CD4-positive, alpha-beta T cell treated with Interleukin-15 for 1 hour (primary cell): Measurements from ENCODE around the gene WASL.
"Not testable (repeated sequence)": the region's sequence is repeated elsewhere in the genome, so short reads cannot be mapped to it uniquely, and the experiment has no call there.

ENCODE experiments used
- DNase-seq: peaks from one replicate; pipeline ENCODE4 v3.0.0-alpha.2; 2020

The WASL gene

DNA sequence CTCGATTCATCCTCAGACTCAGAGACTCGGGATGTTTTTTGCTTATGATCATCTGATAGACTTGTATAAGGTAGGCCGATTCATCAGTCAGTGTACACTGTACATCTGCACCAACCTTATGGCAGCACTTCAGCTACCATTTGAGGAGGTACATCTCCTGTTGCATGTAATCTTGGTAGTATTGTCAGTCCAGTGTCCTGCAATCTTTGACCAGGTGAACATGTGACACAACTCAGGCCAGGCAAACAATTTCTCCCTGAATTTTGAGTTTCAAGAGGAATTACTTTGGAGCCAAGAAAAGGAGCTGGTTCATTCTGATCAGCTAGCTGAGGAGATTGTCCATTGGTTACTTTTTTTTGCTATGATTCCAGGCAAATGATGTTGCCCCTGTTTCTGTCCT lies 19.7 kb upstream of the WASL start:
- DNase-seq: no peak

DNA sequence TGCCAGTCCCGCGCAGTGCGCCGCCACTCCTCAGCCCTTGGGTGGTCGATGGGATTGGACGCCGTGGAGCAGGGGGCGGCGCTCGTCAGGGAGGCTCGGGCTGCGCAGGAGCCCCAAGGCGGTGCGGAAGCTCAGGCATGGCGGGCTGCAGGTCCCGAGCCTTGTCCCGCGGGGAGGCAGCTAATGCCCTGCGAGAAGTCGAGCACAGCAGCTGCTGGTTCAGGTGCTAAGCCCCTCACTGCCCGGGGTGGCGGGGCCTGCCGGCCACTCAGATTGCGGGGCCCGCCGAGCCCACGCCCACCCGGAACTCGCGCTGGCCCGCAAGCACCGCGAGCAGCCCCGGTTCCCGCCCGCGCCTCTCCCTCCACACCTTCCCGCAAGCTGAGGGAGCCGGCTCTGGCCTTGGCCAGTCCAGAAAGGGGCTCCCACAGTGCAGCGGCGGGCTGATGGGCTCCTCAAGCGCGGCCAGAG lies 14.4 kb upstream of the WASL start:
- no peak for DNase-seq

DNA sequence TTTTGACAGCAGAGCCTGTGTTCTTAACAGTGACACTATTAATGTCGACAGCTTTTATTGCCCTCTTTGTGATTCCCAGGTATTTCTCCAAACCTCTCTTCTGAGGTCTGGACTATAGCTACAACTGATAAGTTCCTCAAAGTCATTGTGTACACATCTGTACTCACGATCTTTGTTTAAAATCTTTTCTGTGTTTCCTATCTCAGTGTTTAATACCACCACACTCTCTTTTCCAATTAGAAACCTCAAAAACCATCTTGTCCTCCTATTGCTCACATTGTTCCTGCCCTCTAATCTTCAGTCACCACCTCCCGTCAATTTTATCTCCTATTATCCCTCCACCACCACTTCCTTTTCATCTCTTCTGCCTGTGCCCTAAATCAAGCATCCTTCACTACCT lies 12.9 kb upstream of the WASL start:
- DNase-seq: no peak

DNA sequence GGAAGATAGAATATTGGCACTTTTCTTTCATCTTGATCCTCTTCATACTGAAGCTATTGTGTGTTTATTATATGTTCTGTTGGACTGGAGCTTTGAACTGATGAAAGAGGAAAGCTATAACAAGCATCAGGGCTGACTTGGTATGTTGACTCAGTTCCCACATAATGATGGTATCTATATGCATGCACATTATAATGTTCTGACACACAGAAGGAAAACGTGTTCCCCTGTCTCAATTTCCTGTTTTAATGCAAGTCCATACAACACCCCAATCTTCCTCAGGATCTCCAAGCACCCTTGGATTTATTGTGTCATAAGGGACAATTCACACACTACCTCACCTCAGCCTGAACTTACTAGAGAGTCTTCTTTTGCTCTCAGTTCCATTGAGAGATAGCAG lies 8.3 kb upstream of the WASL start:
- DNase-seq: no peak

DNA sequence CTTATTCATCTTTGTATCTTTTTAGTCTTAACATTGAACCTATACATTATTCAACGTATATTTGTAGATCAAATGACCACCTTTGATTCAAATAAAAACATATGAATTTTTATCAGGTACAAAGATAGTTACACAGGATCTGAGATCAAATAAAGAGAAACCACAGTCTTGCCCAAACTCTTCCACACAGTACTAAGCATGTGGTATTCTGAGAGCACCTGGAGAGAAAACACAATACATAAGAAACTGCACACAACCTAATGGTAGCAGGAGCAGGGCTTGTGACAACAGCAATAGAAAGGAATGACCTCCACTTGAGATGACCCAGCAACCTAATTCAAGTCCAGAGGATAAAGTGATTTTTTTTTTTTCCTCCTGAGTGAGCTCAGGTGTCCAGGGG lies 6.5 kb upstream of the WASL start:
- no peak for DNase-seq

DNA sequence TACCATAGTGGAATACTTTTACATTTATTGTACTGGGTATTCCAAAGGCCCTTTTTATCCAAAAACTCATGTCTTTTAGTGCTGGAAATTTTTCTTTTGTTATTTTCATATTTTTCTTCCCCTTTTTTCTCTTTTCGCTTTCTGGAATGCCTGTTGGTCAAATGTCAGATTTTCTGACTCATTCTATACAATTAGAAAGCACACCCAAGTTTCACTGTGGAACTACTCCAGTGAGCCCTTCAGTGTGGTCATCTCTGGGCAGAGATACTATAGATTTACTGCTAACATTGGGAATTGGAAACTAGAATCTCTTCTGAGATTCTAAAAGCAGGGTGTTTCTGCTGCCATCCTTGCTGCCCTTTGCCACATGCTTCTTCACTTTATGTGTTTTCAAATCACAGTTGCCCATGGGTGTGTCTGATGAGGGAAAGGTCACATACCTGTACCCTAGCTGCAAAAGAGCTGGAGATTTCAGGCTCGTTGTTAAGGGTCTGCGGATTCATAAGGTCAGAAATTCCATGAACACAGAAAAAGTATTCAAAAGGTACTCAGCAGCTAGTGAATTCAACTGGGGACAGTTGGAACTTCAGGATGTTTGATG lies 5.6 kb upstream of the WASL start:
- DNase-seq: no peak

DNA sequence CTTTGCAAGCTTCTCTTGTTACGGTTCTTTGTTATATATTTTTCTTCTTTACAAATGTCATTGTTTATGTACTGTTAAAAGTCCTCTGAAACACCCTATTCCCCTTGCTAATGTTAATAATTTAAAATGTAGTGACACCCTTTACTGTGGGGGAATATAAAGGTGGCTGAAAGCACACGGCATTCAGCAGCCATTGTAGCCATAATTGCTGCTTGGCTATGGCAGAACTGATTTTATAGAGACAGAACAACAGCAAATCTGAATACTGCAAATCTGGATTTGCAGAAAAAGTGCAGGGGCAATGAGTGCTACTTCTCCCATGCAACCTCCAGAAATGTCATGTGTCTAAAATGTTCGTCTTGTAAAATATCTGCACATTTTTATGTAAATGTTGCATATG lies 3.7 kb upstream of the WASL start:
- DNase-seq: no peak

DNA sequence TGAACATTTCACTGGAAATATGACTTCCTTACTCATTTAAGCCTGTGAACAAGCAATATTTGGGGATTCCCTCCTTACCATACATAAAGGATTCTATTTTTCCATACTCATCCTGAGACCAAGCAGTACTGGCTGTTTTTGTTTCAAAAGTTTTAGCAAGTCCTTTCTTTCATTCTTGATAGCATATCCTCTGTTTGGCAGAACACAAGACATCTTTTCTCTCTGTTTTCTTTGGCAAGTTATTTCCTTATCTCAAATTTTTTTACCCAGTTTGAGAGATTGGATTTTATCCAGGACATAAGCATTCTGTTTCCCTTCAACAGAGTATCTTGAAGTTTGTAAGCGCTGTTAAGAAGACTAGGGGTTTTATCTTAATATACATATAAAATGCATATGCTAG lies 3.0 kb upstream of the WASL start:
- DNase-seq: no peak

DNA sequence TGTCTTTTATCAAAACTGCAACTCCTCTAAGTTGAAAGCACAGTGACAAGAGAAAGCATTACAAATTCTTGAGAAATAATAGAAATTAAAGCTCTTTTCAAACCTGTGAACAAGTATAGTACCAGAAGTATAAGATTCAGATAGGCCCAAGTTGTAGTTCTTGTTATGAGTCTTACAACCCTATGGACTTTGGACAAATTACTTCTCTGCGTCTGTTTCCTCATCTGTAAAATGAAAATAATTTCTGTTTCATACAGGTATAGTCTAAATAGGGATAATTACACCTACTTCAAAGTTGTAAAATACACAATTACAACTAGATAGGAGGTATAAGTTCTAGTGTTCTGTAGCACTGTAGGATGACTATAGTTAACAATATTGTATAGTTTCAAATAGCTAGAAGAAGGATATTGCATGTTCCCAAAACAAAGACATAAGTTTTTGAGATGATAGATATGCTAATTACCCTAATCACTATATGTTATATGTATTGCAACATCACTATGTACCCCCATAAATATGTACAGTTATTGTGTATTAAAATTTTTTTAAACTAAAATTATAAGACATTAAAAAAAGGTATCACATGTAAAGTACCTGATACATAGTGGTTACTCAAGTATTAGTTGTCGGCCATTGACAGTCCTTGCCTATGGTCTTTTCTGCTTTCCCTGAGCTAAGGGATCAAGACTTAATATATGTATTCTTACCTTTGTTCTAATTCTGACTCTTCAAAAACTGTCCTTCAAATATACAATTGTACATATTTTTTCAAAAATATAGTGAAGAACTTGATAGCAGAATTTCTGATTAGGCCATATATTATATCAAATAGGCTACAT lies 1.8 kb upstream of the WASL start:
- no peak for DNase-seq

DNA sequence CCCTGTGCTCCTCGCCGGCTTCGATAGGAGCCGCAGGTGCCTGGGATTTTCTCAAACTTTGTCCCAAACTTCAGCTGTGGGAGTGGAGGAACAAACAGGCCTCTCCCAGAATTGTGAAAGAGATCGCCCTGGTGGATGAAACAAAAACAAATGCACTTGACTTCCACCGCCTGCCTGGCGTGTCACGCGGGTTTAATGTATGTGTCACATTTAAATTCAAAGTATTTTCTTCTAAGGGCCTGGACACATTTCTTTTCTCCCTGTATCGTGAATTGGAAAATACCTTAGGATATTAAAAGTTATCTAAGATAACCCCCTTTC lies 694 bp upstream of the WASL start:
- DNase-seq: peak; percentile 46

DNA sequence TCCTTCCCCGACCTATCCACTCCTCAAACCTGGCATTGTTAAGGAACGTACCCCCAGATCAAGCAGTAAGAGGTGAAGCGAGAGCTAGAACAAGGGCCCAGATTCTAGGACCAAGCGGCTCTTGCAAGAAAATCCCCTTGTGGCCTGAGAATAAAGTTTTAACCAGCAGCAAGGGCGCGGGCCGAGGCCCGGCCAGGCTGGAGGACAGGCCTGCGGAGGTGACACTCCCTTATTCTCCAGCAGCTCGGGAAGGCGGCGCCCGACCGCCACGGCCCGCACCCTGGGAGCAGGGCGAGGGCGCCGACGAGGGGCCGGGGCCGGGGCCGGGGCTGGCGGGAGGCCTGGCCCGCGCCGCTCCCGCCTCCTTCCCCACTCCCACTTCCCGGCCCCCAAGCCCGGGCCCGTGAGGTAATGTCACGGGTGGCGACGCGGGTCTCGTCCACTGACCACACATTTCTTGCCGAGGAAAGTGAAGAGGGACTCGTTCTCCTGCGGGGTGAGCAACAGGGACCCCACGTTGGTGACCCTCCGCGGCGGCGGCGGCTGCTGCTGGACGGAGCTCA lies 551 bp downstream of the WASL start:
- DNase-seq: peak; percentile 21

DNA sequence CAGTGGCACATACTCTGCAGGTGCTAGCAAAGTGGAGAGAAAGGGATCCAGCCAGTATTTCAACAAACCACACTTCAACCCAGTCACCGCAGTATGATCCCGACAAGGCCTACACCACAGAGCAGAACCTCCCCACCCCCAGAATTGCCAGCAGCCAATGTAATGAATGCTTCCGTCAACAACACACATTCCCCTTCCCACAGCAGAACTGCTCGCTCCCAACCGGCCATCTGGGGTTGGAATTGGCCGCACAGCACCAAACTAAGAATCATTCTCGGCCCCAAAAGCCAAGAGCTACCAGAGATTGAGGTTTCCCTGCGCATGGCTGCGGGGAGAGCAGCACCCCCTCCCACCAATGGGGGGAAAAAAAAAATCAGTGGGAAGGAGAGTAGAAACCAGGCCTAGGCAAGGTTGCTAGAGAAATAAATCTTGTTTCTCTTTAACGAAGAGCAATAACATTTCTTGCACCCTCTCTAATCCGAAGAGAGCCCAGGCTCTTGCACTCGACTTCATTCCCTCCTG lies 1.1 kb downstream of the WASL start:
- DNase-seq: peak; percentile 17

DNA sequence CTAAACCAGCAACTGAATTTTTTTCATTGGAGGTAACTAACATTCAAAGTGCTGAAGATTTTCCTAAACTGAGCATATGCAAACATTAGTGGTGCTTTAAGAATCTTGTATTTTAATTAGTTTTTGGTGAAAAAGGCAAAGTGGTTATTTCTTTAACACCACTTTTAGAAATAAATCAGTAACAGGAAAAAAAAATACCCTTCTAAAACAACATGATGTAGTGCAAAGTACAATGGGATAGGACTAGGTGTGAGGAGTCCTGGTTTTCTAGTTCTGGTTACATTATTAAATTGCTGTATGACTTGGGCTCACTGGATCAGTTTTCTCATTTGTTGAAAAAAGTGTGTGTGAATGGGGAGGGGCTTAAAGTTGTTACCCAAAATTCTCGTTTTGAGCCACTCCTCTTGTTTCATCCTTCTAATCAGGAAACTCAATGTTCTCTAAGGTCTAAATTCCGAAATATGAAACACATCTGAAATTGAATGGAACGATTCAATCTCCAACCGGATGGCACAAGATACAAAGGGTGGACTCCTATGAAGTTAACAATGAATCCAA lies 1.8 kb downstream of the WASL start:
- DNase-seq: no peak

DNA sequence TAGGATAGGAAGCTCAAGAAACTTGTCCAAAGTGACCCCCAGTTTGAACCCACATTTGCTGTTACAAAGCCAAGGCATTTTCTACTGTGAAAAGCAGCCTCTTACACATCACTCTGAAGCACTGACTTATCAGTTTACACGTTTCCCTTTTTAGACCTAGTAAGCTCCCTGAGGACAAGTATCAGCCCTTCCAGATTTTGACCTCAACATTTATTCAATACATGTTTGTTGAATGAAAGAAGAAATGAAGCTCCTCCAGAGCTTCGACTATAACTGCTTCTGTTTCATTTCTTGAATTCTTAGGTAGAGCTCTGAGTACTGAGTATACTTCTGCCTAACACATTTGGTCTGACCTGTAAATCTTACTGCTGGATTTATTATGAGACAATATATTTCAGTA lies 2.7 kb downstream of the WASL start:
- DNase-seq: no peak

DNA sequence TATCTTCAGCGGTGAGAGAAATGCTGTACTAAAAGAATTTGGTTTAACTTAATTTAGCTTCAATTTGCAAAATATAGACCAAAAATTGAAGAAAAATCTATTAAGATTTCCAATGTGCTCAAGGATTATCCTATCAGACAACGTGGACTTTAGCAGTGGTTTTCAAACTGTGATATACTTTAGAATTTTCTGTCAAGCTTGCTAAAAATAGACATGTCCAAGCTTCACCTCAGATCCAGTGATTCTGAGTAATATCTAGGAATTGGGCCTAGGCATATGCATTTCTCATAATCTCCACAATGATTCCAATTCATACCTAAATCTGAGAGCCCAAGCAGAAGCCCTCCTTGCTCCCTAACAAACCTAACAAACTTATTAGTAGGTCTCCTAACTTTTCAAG lies 3.4 kb downstream of the WASL start:
- DNase-seq: no peak

DNA sequence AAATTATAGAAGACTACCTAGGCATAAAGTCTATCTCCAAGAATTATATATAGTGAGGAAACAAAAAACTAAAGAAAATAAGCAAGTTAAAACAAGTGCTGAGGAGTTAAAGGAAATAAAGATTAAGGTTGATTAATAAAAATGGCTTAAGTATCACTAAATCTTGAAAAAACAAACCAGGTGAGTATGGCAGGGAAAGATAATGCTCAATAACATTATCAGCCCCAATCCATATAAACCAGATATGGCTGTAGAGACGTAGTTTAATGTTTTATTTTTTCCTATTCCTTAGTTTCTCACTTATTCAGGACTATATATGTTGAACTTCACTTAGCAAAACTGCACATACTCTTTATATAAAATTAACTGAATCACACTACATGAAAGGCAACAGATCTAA lies 4.4 kb downstream of the WASL start:
- no peak for DNase-seq

DNA sequence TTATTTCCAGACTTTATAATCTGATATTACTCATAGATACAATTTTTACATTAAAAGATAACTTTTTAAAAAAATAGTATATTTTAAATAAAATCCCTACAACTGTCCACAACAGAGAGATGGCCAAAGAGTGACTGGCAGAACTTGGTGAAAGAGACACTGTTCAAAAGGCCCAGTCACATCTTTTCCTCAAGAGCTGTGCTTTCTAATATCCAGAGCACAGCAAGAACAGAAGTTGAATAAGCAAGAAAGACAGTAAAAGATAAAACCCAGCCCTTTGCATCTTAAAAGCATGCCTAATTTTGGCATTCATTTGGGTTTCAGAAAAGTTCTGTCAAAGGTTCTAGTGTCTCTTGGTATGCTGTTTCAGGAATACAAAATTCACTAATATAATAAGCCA lies 6.9 kb downstream of the WASL start:
- no peak for DNase-seq

DNA sequence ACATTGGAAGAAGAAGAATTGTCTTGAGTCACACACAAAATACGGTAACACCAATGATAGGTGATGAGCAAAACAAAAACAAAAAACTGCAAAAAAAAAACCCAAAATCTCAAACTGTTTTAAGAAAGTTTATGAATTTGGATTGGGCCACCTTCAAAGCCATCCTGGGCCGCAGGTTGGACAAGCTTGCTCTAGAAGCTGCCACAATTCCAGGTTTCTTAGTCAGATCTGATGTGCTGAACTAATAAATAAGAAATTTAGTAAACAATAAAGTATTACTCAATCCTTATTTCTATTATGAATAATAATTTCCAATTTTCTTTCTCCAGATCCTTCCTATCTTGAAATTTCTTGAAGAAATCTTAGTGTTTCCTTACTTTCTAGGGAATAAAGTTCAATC lies 10.0 kb downstream of the WASL start:
- no peak for DNase-seq

DNA sequence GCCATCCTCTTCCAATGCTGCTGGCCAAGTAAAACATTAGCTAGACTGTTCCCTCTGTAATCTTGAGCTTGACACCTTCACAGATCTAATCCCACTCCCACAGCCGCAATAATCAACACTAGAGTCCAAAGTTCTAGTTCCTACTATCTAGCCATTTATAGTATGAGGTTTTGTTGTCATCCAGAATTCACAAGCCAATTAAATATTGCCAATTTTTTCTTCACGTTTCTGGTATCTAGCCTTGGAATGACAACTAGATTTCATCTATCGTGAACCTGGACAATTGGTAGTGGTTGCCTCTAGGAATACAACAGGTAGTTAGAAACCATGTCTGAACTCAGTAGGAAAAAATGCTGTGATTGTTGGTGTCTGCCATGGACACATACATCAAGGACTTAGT lies 10.4 kb downstream of the WASL start:
- DNase-seq: no peak

DNA sequence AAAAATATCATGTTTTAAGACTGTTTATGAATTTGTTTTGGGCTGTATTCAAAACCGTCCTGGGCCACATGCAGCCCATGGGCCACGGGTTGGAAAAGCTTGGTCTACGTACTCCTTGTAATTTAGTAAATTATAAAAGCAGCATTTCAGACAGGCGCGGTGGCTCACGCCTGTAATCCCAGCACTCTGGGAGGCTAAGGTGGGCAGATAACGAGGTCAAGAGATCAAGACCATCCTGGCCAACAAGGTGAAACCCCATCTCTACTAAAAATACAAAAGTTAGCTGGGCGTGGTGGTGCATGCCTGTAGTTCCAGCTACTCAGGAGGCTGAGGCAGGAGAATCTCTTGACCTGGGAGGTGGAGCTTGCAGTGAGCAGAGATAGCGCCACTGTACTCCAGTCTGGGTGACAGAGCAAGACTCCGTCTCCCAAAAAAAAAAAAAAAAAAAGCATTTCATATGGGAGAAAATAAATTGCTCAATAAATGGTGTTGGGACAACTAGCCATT lies 11.6 kb downstream of the WASL start:
- not testable (repeated sequence) for DNase-seq

DNA sequence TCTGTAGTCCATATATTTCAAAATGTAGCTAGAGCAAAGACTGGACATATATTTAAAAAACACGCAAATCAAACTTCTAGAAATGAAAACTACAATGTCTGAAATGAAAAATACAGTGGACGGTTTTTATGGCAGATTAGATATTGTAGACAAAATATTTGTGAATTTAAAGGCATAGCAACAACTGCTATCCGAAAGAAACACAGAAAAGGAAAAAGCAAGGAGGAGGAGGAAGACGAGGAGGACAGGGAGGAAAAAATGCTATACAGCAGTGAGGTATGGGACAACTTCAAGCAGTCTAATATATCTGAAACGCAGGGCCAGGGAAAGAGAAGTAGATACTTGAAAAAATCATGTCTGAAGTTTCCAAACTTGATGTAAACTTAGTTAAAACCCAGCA lies 13.3 kb downstream of the WASL start:
- DNase-seq: no peak

DNA sequence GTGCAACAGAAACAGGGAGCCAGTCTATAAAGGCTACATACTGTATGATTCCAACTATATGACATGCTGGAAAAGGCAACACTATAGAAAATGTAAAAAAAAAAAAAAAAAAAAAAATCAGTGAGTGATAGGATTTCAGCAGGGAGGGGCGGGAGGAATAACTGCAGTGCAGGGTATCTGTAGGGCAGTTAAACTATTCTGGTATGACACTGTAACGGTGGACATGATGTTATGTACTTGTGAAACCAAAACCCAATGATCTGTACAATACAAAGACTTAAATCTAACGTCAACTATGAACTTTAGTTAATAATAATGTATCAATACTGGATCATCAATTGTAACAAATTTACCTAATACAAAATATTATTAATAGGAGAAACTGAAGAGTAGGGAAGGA lies 14.3 kb downstream of the WASL start:
- DNase-seq: no peak

DNA sequence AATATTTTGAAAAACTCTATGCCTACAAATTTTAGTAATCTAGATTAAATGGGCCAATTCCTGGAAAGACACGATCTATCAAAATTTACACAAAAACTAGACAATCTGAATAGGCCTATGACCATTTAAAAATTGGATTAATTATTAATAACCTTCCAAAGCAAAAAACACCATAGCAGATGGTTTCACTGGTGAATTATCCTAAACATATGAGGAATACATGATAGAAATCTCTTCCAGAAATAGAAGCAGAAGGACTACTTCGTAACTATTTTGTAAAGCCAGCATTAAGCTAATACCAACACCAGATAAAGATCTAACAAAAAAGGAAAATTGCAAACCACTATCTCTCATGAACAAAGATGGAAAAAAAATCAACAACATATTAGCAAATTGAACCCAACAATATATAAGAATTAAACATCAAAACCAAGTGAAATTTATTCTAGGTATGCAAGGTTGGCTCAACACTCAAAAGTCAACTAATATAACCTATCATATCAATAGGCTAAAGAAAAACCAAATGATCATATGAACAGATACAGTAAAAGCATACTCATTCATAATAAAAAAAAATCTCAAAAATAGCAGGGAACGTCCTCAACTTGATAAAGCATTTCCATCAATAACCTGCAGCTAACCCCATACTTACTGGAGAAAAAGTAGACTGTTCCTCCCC lies 16.3 kb downstream of the WASL start:
- no peak for DNase-seq
